KMS-11 (cell line): ENCODE results near the gene MLIP.

Experiments
- H2AFZ ChIP-seq: fragments of 200-600 bp; sonication (generic); 2 replicates; pipeline ENCODE4 v1.6.1; 2016; ENCODE audit warnings: antibody characterized with exemption, mixed run types, low read depth
- H3K27ac ChIP-seq: fragments of 200-600 bp; sonication (generic); 2 replicates; pipeline ENCODE4 v1.6.1; 2016; ENCODE audit warnings: mild to moderate bottlenecking, mixed run types
- H3K27me3 ChIP-seq: fragments of 200-600 bp; sonication (generic); 2 replicates; pipeline ENCODE4 v1.6.1; 2017; ENCODE audit warnings: mild to moderate bottlenecking, low read depth, mixed run types, moderate library complexity; ENCODE audit not compliant: insufficient read depth
- H3K36me3 ChIP-seq: fragments of 200-600 bp; sonication (generic); 2 replicates; pipeline ENCODE4 v1.6.1; 2017; ENCODE audit warnings: mild to moderate bottlenecking, mixed run types; ENCODE audit not compliant: insufficient read depth
- H3K4me1 ChIP-seq: fragments of 200-600 bp; sonication (generic); 2 replicates; pipeline ENCODE4 v1.6.1; 2016; ENCODE audit warnings: mild to moderate bottlenecking, low read depth, mixed run types; ENCODE audit not compliant: poor library complexity, severe bottlenecking
- H3K4me2 ChIP-seq: fragments of 200-600 bp; sonication (generic); 2 replicates; pipeline ENCODE4 v1.7.0; 2016; ENCODE audit warnings: mild to moderate bottlenecking, mixed run types
- H3K4me3 ChIP-seq: fragments of 200-600 bp; sonication (generic); IDR thresholded peaks from 2 replicates; pipeline ENCODE4 v1.6.1; 2017; ENCODE audit warnings: low read depth, low read length, mixed read lengths; ENCODE audit not compliant: insufficient read depth
- H3K79me2 ChIP-seq: fragments of 200-600 bp; sonication (generic); 2 replicates; pipeline ENCODE4 v1.6.1; 2016; ENCODE audit warnings: low read depth, mixed run types; ENCODE audit not compliant: insufficient read depth
- H3K9ac ChIP-seq: fragments of 200-600 bp; sonication (generic); 2 replicates; pipeline ENCODE4 v1.6.1; 2016; ENCODE audit warnings: mild to moderate bottlenecking, mixed run types
- H4K20me1 ChIP-seq: fragments of 200-600 bp; sonication (generic); 2 replicates; pipeline ENCODE4 v1.6.1; 2016; ENCODE audit warnings: mild to moderate bottlenecking, mixed run types; ENCODE audit not compliant: insufficient read depth
- CTCF ChIP-seq: fragments of 200-600 bp; sonication (generic); conservative IDR thresholded peaks from 2 replicates; pipeline ENCODE4 v1.6.1; 2017; ENCODE audit warnings: low read depth, mild to moderate bottlenecking, antibody characterized with exemption, low read length, moderate library complexity, mixed read lengths

Gene MLIP

DNA sequence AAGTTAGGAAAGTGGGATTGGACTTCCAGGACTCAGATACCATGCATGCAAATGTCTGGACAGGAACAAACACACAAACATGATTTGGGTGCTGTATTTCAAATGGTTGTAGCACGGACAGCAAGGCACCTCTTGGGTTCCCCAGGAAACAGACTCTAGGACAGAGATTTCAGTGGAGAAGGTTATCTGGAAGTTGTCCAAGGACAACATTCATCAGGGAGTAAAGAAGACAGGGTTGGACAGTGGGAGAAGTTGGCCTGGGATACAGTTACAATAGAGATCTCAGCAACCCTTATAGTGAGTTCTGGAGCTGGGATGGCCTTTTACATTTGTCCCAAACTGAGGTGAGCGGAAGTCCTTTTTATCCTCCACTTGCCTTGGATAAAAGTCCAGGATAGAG lies 177.2 kb downstream of the MLIP start:
- H3K4me2 ChIP-seq = no peak overlapping the region
- H3K27ac ChIP-seq = no peak overlapping the region
- no peaks in the 10 kb centered on the region for H3K27me3 ChIP-seq
- H3K79me2 ChIP-seq = no peaks in the 10 kb centered on the region
- no peak overlapping the region for H3K9ac ChIP-seq
- H4K20me1 ChIP-seq = no peaks in the 10 kb centered on the region
- no peak overlapping the region for H3K4me3 ChIP-seq
- no peak overlapping the region for H2AFZ ChIP-seq
- H3K4me1 ChIP-seq = no peaks in the 10 kb centered on the region
- TF ChIP-seq CTCF = no peak
- H3K36me3 ChIP-seq = no peaks in the 10 kb centered on the region

DNA sequence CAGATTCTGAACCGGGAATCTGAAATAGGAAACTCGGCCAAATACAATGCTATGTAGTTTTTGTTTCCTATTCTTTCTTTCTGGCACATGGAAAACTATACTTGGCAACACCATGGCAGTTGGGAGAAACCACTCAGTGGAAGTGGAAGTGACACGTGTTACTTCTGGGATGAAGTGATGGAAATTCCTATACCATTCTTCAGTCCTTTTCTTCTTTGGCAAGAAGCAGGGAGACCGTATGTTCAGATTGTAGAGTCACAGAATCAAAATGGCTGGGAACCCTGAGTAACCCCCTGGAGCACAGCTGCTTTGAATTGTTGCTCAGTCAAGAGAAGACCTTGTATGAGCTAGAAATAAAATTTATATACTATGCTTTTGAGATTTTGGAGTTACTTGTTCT lies 178.2 kb downstream of the MLIP start:
- no peaks in the 10 kb centered on the region for H3K36me3 ChIP-seq
- no peaks in the 10 kb centered on the region for H3K79me2 ChIP-seq
- H3K4me1 ChIP-seq = no peaks in the 10 kb centered on the region
- no peak overlapping the region for H3K4me3 ChIP-seq
- H3K27ac ChIP-seq = no peak overlapping the region
- TF ChIP-seq CTCF = no peak
- H3K4me2 ChIP-seq = no peak overlapping the region
- no peak overlapping the region for H3K9ac ChIP-seq
- no peaks in the 10 kb centered on the region for H3K27me3 ChIP-seq
- no peaks in the 10 kb centered on the region for H4K20me1 ChIP-seq
- H2AFZ ChIP-seq = no peak overlapping the region

GRCh38 chr6:54291146-54291545 lies 179.9 kb downstream of the MLIP start:
- no peak for TF ChIP-seq CTCF
- no peak overlapping the region for H3K9ac ChIP-seq
- H2AFZ ChIP-seq = no peak overlapping the region

GRCh38 chr6:54291738-54292137 lies 180.5 kb downstream of the MLIP start:
- Histone ChIP-seq H3K79me2 (no peaks in the 10 kb centered on the region), H3K27me3 (no peaks in the 10 kb centered on the region), H3K36me3 (no peaks in the 10 kb centered on the region), H3K4me2 (no peak overlapping the region), H3K9ac (no peak overlapping the region), H3K27ac (no peak overlapping the region), H4K20me1 (no peaks in the 10 kb centered on the region), H3K4me3 (no peak overlapping the region), H2AFZ (no peak overlapping the region), H3K4me1 (no peaks in the 10 kb centered on the region)
- TF ChIP-seq CTCF = no peak

More at GRCh38 chr6:54291146-54291545, 179.9 kb downstream of the MLIP start:
- Histone ChIP-seq H3K36me3 (no peaks in the 10 kb centered on the region), H3K4me2 (no peak overlapping the region), H3K4me3 (no peak overlapping the region), H3K27me3 (no peaks in the 10 kb centered on the region), H3K27ac (no peak overlapping the region), H3K4me1 (no peaks in the 10 kb centered on the region), H3K79me2 (no peaks in the 10 kb centered on the region), H4K20me1 (no peaks in the 10 kb centered on the region)
